Activated CD4-positive, alpha-beta T cell treated with anti-CD3 and anti-CD28 coated beads, Interleukin-2, Interleukin-4, amounts not matched to agents 100 ng/mL and 50 ng/mL, durations not matched to agents 16 hours and 8 hours (primary cell): ENCODE results near the gene ITGA7.
"Not testable (repeated sequence)": the region's sequence is repeated elsewhere in the genome, so short reads cannot be mapped to it uniquely, and the experiment has no call there.

Experiments
- DNase-seq: peaks from one replicate; pipeline ENCODE4 v3.0.0-alpha.2; 2020; ENCODE audit warnings: low spot score

The ITGA7 gene

GRCh38 chr12:55676707-55677106 lies 31.0 kb downstream of the ITGA7 start:
- DNase-seq: no peak

GRCh38 chr12:55675666-55676065 lies 32.0 kb downstream of the ITGA7 start:
- no peak for DNase-seq

GRCh38 chr12:55673638-55674037 lies 34.1 kb downstream of the ITGA7 start:
- DNase-seq: no peak

- no peak for DNase-seq
These were observed 36.0 kb downstream of the ITGA7 start for GRCh38 chr12:55671746-55672145.

- no peak for DNase-seq
These were observed 37.4 kb downstream of the ITGA7 start for GRCh38 chr12:55670276-55670675.

GRCh38 chr12:55666508-55666907 lies 41.2 kb downstream of the ITGA7 start:
- no peak for DNase-seq

- DNase-seq: no peak
These were observed 42.9 kb downstream of the ITGA7 start for GRCh38 chr12:55664826-55665225.

GRCh38 chr12:55663391-55663790 lies 44.3 kb downstream of the ITGA7 start:
- DNase-seq: no peak

- DNase-seq: no peak
These were observed 48.0 kb downstream of the ITGA7 start for GRCh38 chr12:55659486-55660385.

- DNase-seq: no peak
These were observed 48.9 kb downstream of the ITGA7 start for GRCh38 chr12:55658635-55659391.

GRCh38 chr12:55658212-55658611 lies 49.5 kb downstream of the ITGA7 start:
- no peak for DNase-seq

- DNase-seq: no peak
These were observed 50.5 kb downstream of the ITGA7 start for GRCh38 chr12:55657212-55657611.

- no peak for DNase-seq
These were observed 53.0 kb downstream of the ITGA7 start for GRCh38 chr12:55654511-55655214.

GRCh38 chr12:55653031-55653430 lies 54.7 kb downstream of the ITGA7 start:
- DNase-seq: no peak

- DNase-seq: peak; percentile 27
These were observed 55.4 kb downstream of the ITGA7 start for GRCh38 chr12:55652352-55652751.

GRCh38 chr12:55651299-55651683 lies 56.4 kb downstream of the ITGA7 start:
- no peak for DNase-seq

GRCh38 chr12:55650620-55651298 lies 56.9 kb downstream of the ITGA7 start:
- not testable (repeated sequence) for DNase-seq

- DNase-seq: no peak
These were observed 60.7 kb downstream of the ITGA7 start for GRCh38 chr12:55647027-55647426.

GRCh38 chr12:55644591-55644990 lies 63.1 kb downstream of the ITGA7 start:
- DNase-seq: no peak

GRCh38 chr12:55642669-55643068 lies 65.0 kb downstream of the ITGA7 start:
- no peak for DNase-seq

GRCh38 chr12:55642267-55642666 lies 65.4 kb downstream of the ITGA7 start:
- no peak for DNase-seq

- no peak for DNase-seq
These were observed 66.1 kb downstream of the ITGA7 start for GRCh38 chr12:55641595-55641994.
